Left ventricle myocardium inferior (tissue), 1 donor: Measurements from ENCODE around the gene MTFMT. TPM values are rescaled to one million over a fixed set of nuclear protein-coding genes. Genes with fewer than 3 reads are reported as not detected.
A peak's percentile ranks its signal among the peaks of the same experiment; 100 is the strongest.

Experiments used
- DNase-seq: peaks from one replicate; pipeline ENCODE4 v3.0.0-alpha.2; 2020
- H3K27ac ChIP-seq: fragments of 200-600 bp; replicated peaks from 2 replicates; pipeline ENCODE4 v1.8.0; 2021
- H3K27me3 ChIP-seq: fragments of 200-600 bp; 2 replicates; pipeline ENCODE4 v1.8.0; 2021; ENCODE audit warnings: low read depth
- H3K36me3 ChIP-seq: fragments of 200-600 bp; 2 replicates; pipeline ENCODE4 v1.8.0; 2021
- H3K4me1 ChIP-seq: fragments of 200-600 bp; 2 replicates; pipeline ENCODE4 v1.8.0; 2021
- H3K4me3 ChIP-seq: fragments of 200-600 bp; 2 replicates; pipeline ENCODE4 v1.8.0; 2021; ENCODE audit warnings: mild to moderate bottlenecking, moderate library complexity
- H3K9me3 ChIP-seq: fragments of 200-600 bp; replicated peaks from 2 replicates; pipeline ENCODE4 v1.8.0; 2021
- intact Hi-C: fragments of 100-400 bp; cut with micrococcal nuclease; formaldehyde crosslinking; loops from one replicate; pipeline ENCODE4 v1.11.0; 2022
- total RNA-seq: library from RNA; stranded (reverse); fragmentation: NEBNext Ultra II Directional; extraction: Animal tissue kit (Norgen Biotek cat#: 25700); gene quantifications from one replicate; pipeline ENCODE4 v1.2.1, GENCODE V29; 2021
- TF ChIP-seq, protein P1 (sequence below): fragments of 200-600 bp; IDR thresholded peaks from 2 replicates; pipeline ENCODE4 v1.8.0; 2021; ENCODE audit warnings: antibody characterized with exemption, mild to moderate bottlenecking, borderline replicate concordance
- donor health status: DM: no; HTN: yes; CAD: no; lungs with severe emphysema.

The MTFMT gene
- total RNA-seq, 1 donor from 2014 or later, result 18.6 TPM

- TF ChIP-seq, protein P1, sequence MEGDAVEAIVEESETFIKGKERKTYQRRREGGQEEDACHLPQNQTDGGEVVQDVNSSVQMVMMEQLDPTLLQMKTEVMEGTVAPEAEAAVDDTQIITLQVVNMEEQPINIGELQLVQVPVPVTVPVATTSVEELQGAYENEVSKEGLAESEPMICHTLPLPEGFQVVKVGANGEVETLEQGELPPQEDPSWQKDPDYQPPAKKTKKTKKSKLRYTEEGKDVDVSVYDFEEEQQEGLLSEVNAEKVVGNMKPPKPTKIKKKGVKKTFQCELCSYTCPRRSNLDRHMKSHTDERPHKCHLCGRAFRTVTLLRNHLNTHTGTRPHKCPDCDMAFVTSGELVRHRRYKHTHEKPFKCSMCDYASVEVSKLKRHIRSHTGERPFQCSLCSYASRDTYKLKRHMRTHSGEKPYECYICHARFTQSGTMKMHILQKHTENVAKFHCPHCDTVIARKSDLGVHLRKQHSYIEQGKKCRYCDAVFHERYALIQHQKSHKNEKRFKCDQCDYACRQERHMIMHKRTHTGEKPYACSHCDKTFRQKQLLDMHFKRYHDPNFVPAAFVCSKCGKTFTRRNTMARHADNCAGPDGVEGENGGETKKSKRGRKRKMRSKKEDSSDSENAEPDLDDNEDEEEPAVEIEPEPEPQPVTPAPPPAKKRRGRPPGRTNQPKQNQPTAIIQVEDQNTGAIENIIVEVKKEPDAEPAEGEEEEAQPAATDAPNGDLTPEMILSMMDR, result no peak
- Histone ChIP-seq H3K4me3 (peak within 1 kb of the TSS; percentile 99), H3K9me3 (no peaks in the 10 kb centered on the region), H3K27ac (peak within 1 kb of the TSS; percentile 94), H3K4me1 (peaks cover 60% of the 10 kb centered on the region), H3K36me3 (peaks cover 2% of the 10 kb centered on the region), H3K27me3 (no peaks in the 10 kb centered on the region)
- intact Hi-C loops, result no loop called here
- DNase-seq, result peak; percentile 93
Observed at GRCh38 chr15:64989416-64990167, 39.8 kb downstream of the MTFMT start, which contains the start of gene SPG21. Gene SPG21, minus strand, starts transcription at chr15:64989914. Its CDS starts 6,345 bp downstream, at chr15:64983569.

GRCh38 chr15:64987136-64987535, 42.3 kb downstream of the MTFMT start:
- Histone ChIP-seq H3K9me3 (no peaks in the 10 kb centered on the region), H3K27me3 (no peaks in the 10 kb centered on the region), H3K36me3 (peaks cover 6% of the 10 kb centered on the region), H3K4me3 (no peak overlapping the region), H3K4me1 (peaks cover 62% of the 10 kb centered on the region), H3K27ac (no peak overlapping the region)
- TF ChIP-seq, protein P1, result no peak
- intact Hi-C loops, result no loop called here
- DNase-seq, result no peak

- TF ChIP-seq, protein P1, result no peak
- Histone ChIP-seq H3K4me3 (no peak overlapping the region), H3K4me1 (peaks cover 63% of the 10 kb centered on the region), H3K36me3 (peaks cover 10% of the 10 kb centered on the region), H3K9me3 (no peaks in the 10 kb centered on the region), H3K27ac (peak overlapping the region; percentile 48), H3K27me3 (no peaks in the 10 kb centered on the region)
- no peak for DNase-seq
- intact Hi-C loops, result no loop called here
Observed at GRCh38 chr15:64985366-64986033, 43.9 kb downstream of the MTFMT start.

DNA sequence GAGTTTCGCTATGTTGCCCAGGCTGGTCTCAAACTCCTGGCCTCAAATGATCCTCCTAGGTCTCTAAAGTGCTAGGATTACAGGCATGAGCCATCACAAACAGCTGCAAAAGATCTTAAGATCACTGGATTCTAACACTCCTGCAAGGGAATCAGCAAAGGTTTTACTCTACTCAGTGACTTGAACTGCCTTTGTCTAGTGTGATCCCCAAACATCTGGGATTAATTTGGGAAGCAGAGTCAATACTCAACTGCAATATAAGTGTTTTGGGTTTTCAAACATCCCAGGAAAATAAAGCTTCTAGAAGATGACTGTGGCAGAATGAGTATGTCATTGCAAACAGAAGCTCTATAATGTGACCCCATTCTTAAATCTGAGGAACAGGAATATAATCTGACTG, 47.0 kb downstream of the MTFMT start:
- TF ChIP-seq, protein P1, result no peak
- peaks cover 34% of the 10 kb centered on the region for H3K36me3 ChIP-seq
- no peak overlapping the region for H3K27ac ChIP-seq
- no peak overlapping the region for H3K4me3 ChIP-seq
- intact Hi-C loops, result no loop called here
- H3K27me3 ChIP-seq, result no peaks in the 10 kb centered on the region
- peaks cover 35% of the 10 kb centered on the region for H3K4me1 ChIP-seq
- no peak for DNase-seq
- no peaks in the 10 kb centered on the region for H3K9me3 ChIP-seq

GRCh38 chr15:64981812-64982431, 47.5 kb downstream of the MTFMT start:
- peaks cover 37% of the 10 kb centered on the region for H3K36me3 ChIP-seq
- TF ChIP-seq, protein P1, result no peak
- no peak overlapping the region for H3K4me3 ChIP-seq
- no peaks in the 10 kb centered on the region for H3K9me3 ChIP-seq
- H3K27me3 ChIP-seq, result no peaks in the 10 kb centered on the region
- no peak for DNase-seq
- intact Hi-C loops, result no loop called here
- H3K4me1 ChIP-seq, result peaks cover 29% of the 10 kb centered on the region
- H3K27ac ChIP-seq, result no peak overlapping the region
